IMR-90 (cell line): ENCODE results near the gene KLHDC10. TPM values are rescaled to one million over a fixed set of nuclear protein-coding genes. Genes with fewer than 3 reads are reported as not detected.

Source experiments
- ATAC-seq: fragments of 200-7000 bp; cut with Tn5 transposase; 2 replicates; pipeline ENCODE4 v1.9.1; 2020; ENCODE audit warnings: low read depth, mild to moderate bottlenecking, moderate library complexity
- BruUV-seq: library from RNA; stranded (reverse); fragments of 400-500 nt; replicated peaks from 2 replicates; lab custom pipeline; 2021; lab: Mats Ljungman, UMichigan
- CTCF ChIA-PET: fragments of 300-600 bp; formaldehyde crosslinking; extraction: SDS; loops from one replicate; lab custom pipeline; 2021; ENCODE audit warnings: antibody characterized with exemption; lab: Yijun Ruan, JAX
- POLR2A ChIA-PET: fragments of 300-600 bp; sonication (Branson Sonifier 250); formaldehyde crosslinking; loops from one replicate; lab custom pipeline; 2022; ENCODE audit warnings: antibody characterized with exemption; ENCODE audit not compliant: unreplicated experiment; lab: Charles Lee
- DNase-seq: peaks from one replicate; pipeline ENCODE4 v3.0.0; 2013
- H2AFZ ChIP-seq: replicated peaks from 2 replicates; pipeline ENCODE3; 2013; ENCODE audit warnings: low read length, mild to moderate bottlenecking; ENCODE audit not compliant: poor library complexity
- H2AK5ac ChIP-seq: 2 replicates; pipeline ENCODE4 v1.6.1; 2013; ENCODE audit warnings: low read depth, low read length, inconsistent platforms
- H2AK9ac ChIP-seq: replicated peaks from 2 replicates; pipeline ENCODE3; 2013; ENCODE audit warnings: mild to moderate bottlenecking, low read depth, low read length, moderate library complexity; ENCODE audit not compliant: poor library complexity
- H2BK120ac ChIP-seq: 2 replicates; pipeline ENCODE4 v1.6.1; 2013; ENCODE audit warnings: low read depth, low read length, inconsistent platforms
- H2BK15ac ChIP-seq: 3 replicates; pipeline ENCODE4 v1.6.1; 2013; ENCODE audit warnings: low read depth, low read length, inconsistent platforms
- H2BK20ac ChIP-seq: 2 replicates; pipeline ENCODE4 v1.6.1; 2013; ENCODE audit warnings: low read depth, mild to moderate bottlenecking, inconsistent platforms, low read length, moderate library complexity
- H2BK5ac ChIP-seq: 2 replicates; pipeline ENCODE4 v1.6.1; 2013; ENCODE audit warnings: mild to moderate bottlenecking, low read depth, low read length, inconsistent platforms; ENCODE audit not compliant: poor library complexity, severe bottlenecking
- H3K14ac ChIP-seq: replicated peaks from 2 replicates; pipeline ENCODE4 v1.6.1; 2013; ENCODE audit warnings: low read depth, low read length, inconsistent platforms
- H3K18ac ChIP-seq: 2 replicates; pipeline ENCODE4 v1.6.1; 2013; ENCODE audit warnings: low read depth, low read length, control low read depth
- H3K23ac ChIP-seq: 2 replicates; pipeline ENCODE4 v1.6.1; 2013; ENCODE audit warnings: low read depth, low read length, inconsistent platforms
- H3K27ac ChIP-seq: 2 replicates; pipeline ENCODE4 v1.5.1; 2013; ENCODE audit warnings: mild to moderate bottlenecking, control low read depth, low read length; ENCODE audit not compliant: insufficient read depth
- H3K27me3 ChIP-seq: 2 replicates; pipeline ENCODE4 v1.6.1; 2013; ENCODE audit warnings: low read length; ENCODE audit not compliant: control insufficient read depth, insufficient read depth
- H3K36me3 ChIP-seq: 2 replicates; pipeline ENCODE4 v1.6.1; 2013; ENCODE audit warnings: low read length, mixed read lengths; ENCODE audit not compliant: control insufficient read depth, insufficient read depth
- H3K4ac ChIP-seq: 2 replicates; pipeline ENCODE4 v1.6.1; 2013; ENCODE audit warnings: low read depth, low read length, inconsistent platforms
- H3K4me1 ChIP-seq: 2 replicates; pipeline ENCODE4 v1.6.1; 2013; ENCODE audit warnings: low read length, mixed read lengths; ENCODE audit not compliant: control insufficient read depth, insufficient read depth
- H3K4me2 ChIP-seq: 2 replicates; pipeline ENCODE4 v1.6.1; 2013; ENCODE audit warnings: low read depth, mild to moderate bottlenecking, control low read depth, low read length, moderate library complexity
- H3K4me3 ChIP-seq: 2 replicates; pipeline ENCODE4 v1.5.1; 2013; ENCODE audit warnings: low read depth, mild to moderate bottlenecking, control low read depth, low read length, moderate library complexity; ENCODE audit not compliant: insufficient read depth
- H3K56ac ChIP-seq: 2 replicates; pipeline ENCODE4 v1.6.1; 2013; ENCODE audit warnings: low read length, inconsistent platforms; ENCODE audit not compliant: insufficient read depth; ENCODE audit errors: extremely low read depth
- H3K79me1 ChIP-seq, 2 experiments: 2 replicates each; pipeline ENCODE4 v1.6.1; 2013; ENCODE audit warnings: low read length in 2 of 2, inconsistent platforms in 1 of 2, low read depth in 1 of 2
- H3K9ac ChIP-seq: 2 replicates; pipeline ENCODE4 v1.6.1; 2013; ENCODE audit warnings: low read depth, low read length, control low read depth
- H3K9me1 ChIP-seq: 2 replicates; pipeline ENCODE4 v1.6.1; 2013; ENCODE audit warnings: low read length, inconsistent platforms; ENCODE audit not compliant: insufficient read depth
- H3K9me3 ChIP-seq: 2 replicates; pipeline ENCODE4 v1.6.1; 2013; ENCODE audit warnings: low read length; ENCODE audit not compliant: control insufficient read depth, insufficient read depth
- H4K20me1 ChIP-seq: 2 replicates; pipeline ENCODE4 v1.6.1; 2013; ENCODE audit warnings: low read length, inconsistent platforms; ENCODE audit not compliant: insufficient read depth
- H4K5ac ChIP-seq: 2 replicates; pipeline ENCODE4 v1.6.1; 2013; ENCODE audit warnings: mild to moderate bottlenecking, low read depth, low read length, control low read depth
- H4K8ac ChIP-seq, 2 experiments: 2 replicates each; pipeline ENCODE4 v1.6.1; 2013; ENCODE audit warnings: low read depth in 2 of 2, low read length in 2 of 2, control low read depth in 1 of 2, inconsistent platforms in 1 of 2
- H4K91ac ChIP-seq: 2 replicates; pipeline ENCODE4 v1.6.1; 2013; ENCODE audit warnings: low read depth, low read length, inconsistent platforms; ENCODE audit not compliant: insufficient read depth
- CEBPB ChIP-seq: IDR thresholded peaks from 2 replicates; pipeline ENCODE4 v1.6.1; 2012; ENCODE audit warnings: low read depth, low read length, improper control_type of control experiment
- CHD1 ChIP-seq: IDR thresholded peaks from 2 replicates; pipeline ENCODE4 v1.6.1; 2012; ENCODE audit warnings: low read depth, low read length, improper control_type of control experiment
- FOS ChIP-seq: fragments of 150-350 bp; IDR thresholded peaks from 2 replicates; pipeline ENCODE4 v1.6.1; 2016; ENCODE audit warnings: low read depth, low read length
- MAFK ChIP-seq: IDR thresholded peaks from 2 replicates; pipeline ENCODE4 v1.6.1; 2012; ENCODE audit warnings: low read depth, low read length, improper control_type of control experiment
- MAZ ChIP-seq: IDR thresholded peaks from 2 replicates; pipeline ENCODE4 v1.6.1; 2012; ENCODE audit warnings: low read depth, mild to moderate bottlenecking, low read length, improper control_type of control experiment, moderate library complexity, borderline replicate concordance
- MXI1 ChIP-seq: IDR thresholded peaks from 2 replicates; pipeline ENCODE4 v1.6.1; 2012; ENCODE audit warnings: low read depth, mild to moderate bottlenecking, low read length, moderate library complexity, borderline replicate concordance
- NFE2L2 ChIP-seq: fragments of 150-350 bp; IDR thresholded peaks from 2 replicates; pipeline ENCODE4 v1.6.1; 2016; ENCODE audit warnings: low read depth, mild to moderate bottlenecking, low read length
- POLR2A ChIP-seq: IDR thresholded peaks from 2 replicates; pipeline ENCODE4 v1.6.1; 2012; ENCODE audit warnings: mild to moderate bottlenecking, low read depth, low read length
- RAD21 ChIP-seq: IDR thresholded peaks from 2 replicates; pipeline ENCODE4 v1.6.1; 2012; ENCODE audit warnings: low read length, improper control_type of control experiment
- RFX5 ChIP-seq: IDR thresholded peaks from 2 replicates; pipeline ENCODE4 v1.8.0; 2012; ENCODE audit warnings: low read depth, mild to moderate bottlenecking, low read length, moderate library complexity
- SMC3 ChIP-seq: fragments of 150-350 bp; IDR thresholded peaks from 2 replicates; pipeline ENCODE4 v1.6.1; 2016; ENCODE audit warnings: low read depth, mild to moderate bottlenecking, antibody characterized with exemption, low read length, moderate library complexity
- whole genome bisulfite sequencing, 2 experiments: methylation state at CpG; one replicate each; pipeline versions ENCODE4 v1.1.5 to v1.1.7; 2013; ENCODE audit warnings: missing lambda C conversion rate in 2 of 2; ENCODE audit not compliant: insufficient read length in 1 of 2; ENCODE audit errors: extremely low coverage in 2 of 2; 5-methylcytosine and 5-hydroxymethylcytosine counted together
- dilution Hi-C: fragments of 300-500 bp; cut with HindIII; formaldehyde crosslinking; loops from one replicate; pipeline ENCODE4 v1.14.3; 2018; ENCODE audit warnings: low sequenced_read_pairs; ENCODE audit not compliant: unreplicated experiment
- in situ Hi-C: fragments of 300-500 bp; cut with MboI; formaldehyde crosslinking; loops from 3 replicates; pipeline ENCODE4 v1.14.3; 2019; ENCODE audit warnings: low sequenced_read_pairs, inconsistent platforms, mixed read lengths
- intact Hi-C: fragments of 100-400 bp; cut with micrococcal nuclease; formaldehyde crosslinking; loops from 2 replicates; pipeline ENCODE4 v1.10.0; 2022
- polyA plus RNA-seq, 3 experiments: library from polyadenylated mRNA; depleted of rRNA; stranded (reverse); fragments of >200 nt; gene quantifications; 2 replicates each; pipeline ENCODE4 v1.2.3, GENCODE V29; 2012; ENCODE audit warnings: low replicate concordance in 1 of 3
- total RNA-seq: library from RNA; depleted of rRNA; stranded (reverse); fragments of >200 nt; gene quantifications from 2 replicates; pipeline ENCODE4 v1.2.3, GENCODE V29; 2012

Gene KLHDC10
- total and polyA plus RNA-seq, 2 of the 4 experiments (the other 2 are of a cell fraction): 12.4 to 27.1 TPM

DNA sequence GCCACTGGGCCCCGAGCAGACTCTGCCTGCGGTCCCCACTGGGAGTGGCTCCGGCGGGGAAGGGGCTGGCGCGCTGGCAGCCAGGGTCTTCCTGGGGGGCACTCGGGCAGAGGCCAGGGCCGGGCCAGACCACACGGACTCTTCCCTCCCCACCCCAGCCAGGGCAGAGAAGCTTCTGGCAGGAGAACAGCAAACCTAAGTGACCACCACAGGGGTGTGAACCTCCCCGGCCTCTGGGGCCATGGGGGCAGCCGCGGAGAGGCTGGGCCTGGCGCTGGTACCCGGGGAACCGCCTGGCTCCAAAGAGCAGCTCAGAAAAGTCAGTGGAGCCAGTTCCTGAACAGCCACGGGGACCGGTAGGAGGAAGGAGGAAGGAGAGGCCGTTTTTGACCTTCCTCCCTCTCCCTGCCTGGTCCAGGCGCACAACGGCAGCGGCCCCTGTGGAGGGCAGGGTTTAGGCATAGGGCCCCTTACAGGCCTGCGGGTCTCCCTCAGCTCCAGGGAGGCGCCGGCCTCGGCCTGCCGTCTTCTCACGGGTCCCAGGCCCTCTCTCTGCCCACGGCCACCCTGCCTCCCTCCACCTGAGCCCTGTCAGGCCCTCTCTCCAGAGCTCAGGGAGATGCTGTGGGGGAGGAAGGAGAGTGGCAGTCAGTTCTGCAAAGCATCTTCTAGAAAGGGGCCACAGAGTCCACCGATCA is 83.0 kb downstream of the KLHDC10 start:
- H4K8ac ChIP-seq: no peak overlapping the region
- ATAC-seq (no peak), DNase-seq (no peak)
- no peak overlapping the region for H3K14ac ChIP-seq
- peaks cover 11% of the 10 kb centered on the region for H3K9me1 ChIP-seq
- no peak overlapping the region for H2BK5ac ChIP-seq
- no peaks in the 10 kb centered on the region for H3K79me1 ChIP-seq
- no peak overlapping the region for H2BK20ac ChIP-seq
- H3K9me3 ChIP-seq: peaks cover 3% of the 10 kb centered on the region; the same call in 1 of the 2 replicates
- no peak overlapping the region for H4K91ac ChIP-seq
- 64% methylated on average over 2 of the region's 29 CpGs; no CpG with 5 or more reads in 1 of the 2 experiments for WGBS, 2 experiments
- no peak overlapping the region for H3K4ac ChIP-seq
- no peak overlapping the region for H3K4me2 ChIP-seq
- H3K18ac ChIP-seq: no peak overlapping the region
- intact Hi-C loops (no loop called here), dilution Hi-C loops (no loop called here), in situ Hi-C loops (no loop called here)
- no peak for TF ChIP-seq RFX5
- no peak for TF ChIP-seq POLR2A
- TF ChIP-seq CHD1: no peak
- TF ChIP-seq MAFK: no peak
- TF ChIP-seq FOS: no peak
- TF ChIP-seq SMC3: no peak
- TF ChIP-seq MXI1: no peak
- TF ChIP-seq RAD21: no peak
- no peak for TF ChIP-seq CEBPB
- TF ChIP-seq MAZ: no peak
- no peak for TF ChIP-seq NFE2L2
- H4K5ac ChIP-seq: no peak overlapping the region
- no peak overlapping the region for H3K27ac ChIP-seq
- H3K27me3 ChIP-seq: no peaks in the 10 kb centered on the region
- no peak overlapping the region for H2AK9ac ChIP-seq
- no peak overlapping the region for H3K9ac ChIP-seq
- no peak overlapping the region for H2AK5ac ChIP-seq
- no TSS peak for BruUV-seq
- peak overlapping the region; percentile 51 for H2AFZ ChIP-seq
- H3K23ac ChIP-seq: no peak overlapping the region
- no peaks in the 10 kb centered on the region for H3K4me1 ChIP-seq
- H3K56ac ChIP-seq: no peak overlapping the region
- H2BK120ac ChIP-seq: no peak overlapping the region
- H3K36me3 ChIP-seq: no peaks in the 10 kb centered on the region
- no peak overlapping the region for H3K4me3 ChIP-seq
- POLR2A ChIA-PET: no interaction called here
- H2BK15ac ChIP-seq: no peak overlapping the region
- no peaks in the 10 kb centered on the region for H4K20me1 ChIP-seq
- CTCF ChIA-PET: no interaction called here
